DMS53 treated with DMSO at 0.1 percent for 48 hours (cell line): ENCODE measurements around the gene C1QTNF9B.

Experiments
- DNase-seq: peaks from one replicate; lab custom pipeline; 2025; ENCODE audit not compliant: unreplicated experiment; lab: John Stamatoyannopoulos, UW

The C1QTNF9B gene

DNA sequence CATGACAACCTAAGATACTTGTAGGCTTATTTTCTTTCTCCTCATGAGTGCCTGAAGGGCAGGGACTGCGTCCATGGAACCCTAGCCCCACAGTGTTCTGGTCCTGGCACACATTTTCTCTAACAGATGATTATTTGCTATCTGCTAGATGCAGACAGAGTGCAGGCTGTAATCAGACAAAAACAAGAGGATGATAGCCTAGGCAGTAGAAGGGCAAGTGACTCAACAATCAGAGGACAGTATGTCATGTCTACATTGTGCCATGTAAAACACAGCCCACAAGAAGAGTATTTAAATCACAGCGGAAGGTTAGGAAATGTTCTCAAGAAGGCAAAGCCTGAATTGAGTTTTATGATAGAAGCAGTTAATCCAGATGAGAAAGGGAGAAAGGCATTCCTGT is 37.4 kb downstream of the C1QTNF9B start:
- DNase-seq = no peak

DNA sequence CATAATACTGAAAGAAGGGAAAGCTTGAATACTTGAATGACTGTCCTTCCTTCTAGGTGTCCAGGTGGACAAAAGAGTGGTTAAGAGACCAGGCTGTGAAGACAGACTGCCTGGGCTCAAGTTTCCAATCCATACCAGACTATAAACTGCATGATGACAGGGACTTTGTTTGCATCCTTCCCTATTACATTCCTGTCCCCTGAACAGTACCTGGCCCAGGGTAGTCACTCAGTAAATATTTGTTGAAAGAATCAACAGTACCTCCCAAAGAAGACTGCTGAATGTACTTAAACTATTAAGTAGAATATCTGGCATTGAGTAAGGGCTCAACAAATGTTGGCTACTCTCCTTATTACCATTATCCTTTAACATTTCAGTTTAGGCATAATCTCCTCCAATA is 37.8 kb downstream of the C1QTNF9B start:
- DNase-seq = peak; percentile 45

DNA sequence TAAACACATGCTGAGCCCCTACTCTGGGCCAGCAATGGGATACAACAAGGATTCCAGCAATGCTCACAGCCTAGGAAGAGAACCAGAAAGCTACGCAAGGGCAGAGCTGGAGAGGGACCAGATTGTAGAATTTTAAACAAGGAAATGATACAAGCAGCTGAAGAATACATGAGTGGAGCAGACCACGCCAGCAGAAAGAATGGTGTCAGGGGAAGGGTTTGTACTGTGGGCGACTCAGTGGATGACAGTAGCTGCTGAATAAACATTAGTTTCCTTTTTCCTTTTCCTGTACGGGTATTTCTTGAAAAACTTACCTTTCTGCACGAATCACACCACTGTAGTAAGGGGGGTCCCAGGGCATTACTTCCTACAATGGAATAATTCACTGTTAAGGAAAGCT is 38.8 kb downstream of the C1QTNF9B start:
- no peak for DNase-seq

DNA sequence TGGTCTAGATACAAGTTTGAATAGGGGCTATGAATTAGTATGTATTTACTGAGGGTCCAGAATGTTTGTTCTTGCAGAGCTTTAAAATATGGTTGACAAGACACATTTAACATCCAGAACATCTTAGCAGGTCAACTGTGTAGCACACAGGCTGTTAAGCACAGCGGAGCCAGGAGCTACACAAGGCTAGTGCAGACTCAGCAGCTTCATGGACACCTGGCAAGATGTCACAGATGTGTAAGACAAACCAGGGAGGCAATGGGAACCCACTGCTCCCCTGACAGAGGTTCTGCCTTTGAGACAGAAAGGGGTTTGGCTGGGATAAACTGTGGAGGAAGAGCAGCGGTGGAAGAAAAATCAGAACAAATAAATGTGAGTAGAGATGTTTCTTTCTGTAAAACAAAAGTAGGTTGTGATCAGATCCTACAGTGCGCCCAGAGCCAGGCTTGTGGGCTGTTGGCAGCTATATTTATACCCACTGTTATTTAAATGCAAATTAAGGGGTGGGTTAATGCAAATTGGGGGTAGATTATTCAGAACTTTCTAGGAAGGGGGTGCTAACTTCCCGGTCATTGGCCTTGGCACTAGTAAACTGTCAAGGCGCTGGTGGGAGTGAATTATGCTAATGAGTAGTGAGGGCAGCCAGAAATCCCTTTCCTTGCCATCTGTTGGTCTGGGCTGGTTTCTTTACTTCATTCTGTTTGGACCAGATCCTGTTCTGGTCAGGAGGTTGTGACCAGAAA is 41.1 kb downstream of the C1QTNF9B start:
- DNase-seq = no peak

DNA sequence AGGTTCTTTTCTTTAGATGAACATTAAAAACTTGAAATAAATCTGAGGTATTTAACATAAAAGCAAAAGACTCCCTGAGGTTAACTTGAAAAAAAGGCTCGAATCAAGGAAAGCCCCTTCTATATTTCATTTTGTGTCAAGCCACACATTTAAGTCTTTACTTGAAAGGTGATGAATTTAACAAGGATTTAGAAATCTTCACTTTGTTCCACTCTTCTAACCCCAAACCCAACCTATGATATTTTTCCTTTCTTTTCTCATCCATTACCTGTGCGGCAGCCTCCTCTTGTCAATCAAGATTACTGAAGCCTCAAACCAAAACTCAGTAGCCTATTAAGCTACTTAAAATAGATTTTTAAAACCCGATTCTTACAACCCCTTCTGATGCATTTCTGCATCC is 41.9 kb downstream of the C1QTNF9B start:
- DNase-seq = no peak

DNA sequence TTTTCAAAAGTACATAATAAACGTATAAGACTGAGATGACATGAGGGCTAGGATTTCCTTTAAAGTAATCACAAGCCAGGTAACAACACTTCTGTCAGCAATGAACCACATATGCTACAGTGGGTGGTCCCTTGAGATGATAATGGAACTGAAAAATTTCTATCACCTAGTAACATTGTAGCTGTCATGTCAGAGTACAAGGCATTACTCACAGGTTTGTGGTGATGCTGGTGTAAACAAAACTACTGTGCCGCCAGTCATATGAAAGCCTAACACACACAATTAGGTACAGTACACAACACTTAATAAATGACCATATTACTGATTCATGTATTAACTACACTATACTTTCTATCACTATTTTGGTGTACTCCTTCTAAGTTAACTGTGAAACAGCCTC is 45.0 kb downstream of the C1QTNF9B start:
- DNase-seq = no peak

DNA sequence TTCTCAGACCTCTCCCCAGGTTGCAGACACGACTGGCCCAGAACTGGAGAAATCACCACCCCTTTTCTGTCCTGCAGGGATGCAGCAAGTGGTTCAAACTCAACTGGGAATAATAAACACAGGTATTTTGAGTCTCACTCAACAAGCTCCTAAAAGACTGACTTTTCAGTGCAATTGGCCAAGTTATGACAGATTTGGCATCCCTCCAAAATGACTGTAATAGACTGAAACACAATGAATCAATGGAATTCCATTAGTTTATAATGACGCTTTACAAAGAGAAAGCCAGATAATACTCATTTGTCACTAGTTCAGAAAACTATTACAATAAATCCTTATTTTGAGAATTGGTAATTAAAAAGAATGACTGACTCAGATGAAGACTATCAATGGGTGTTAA is 46.2 kb downstream of the C1QTNF9B start:
- DNase-seq = no peak

DNA sequence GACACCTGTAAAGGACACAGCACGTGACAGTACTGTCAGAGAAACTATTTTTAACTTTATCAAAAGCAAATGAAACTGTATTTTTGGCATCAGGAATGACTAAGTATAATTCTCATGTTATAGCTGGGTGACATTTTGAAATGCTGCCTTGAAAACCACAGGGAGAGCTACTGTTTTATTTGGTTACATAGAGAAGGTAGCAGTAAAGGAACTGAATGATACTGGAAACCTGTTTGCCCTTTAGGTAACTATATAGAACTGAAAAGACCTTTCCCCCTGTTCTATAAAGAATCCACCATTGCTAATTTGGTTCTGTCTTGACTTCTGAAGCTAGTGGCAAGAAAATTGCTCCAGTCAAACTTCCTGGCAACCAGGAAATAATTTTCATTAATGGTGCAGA is 47.2 kb downstream of the C1QTNF9B start:
- DNase-seq = no peak

DNA sequence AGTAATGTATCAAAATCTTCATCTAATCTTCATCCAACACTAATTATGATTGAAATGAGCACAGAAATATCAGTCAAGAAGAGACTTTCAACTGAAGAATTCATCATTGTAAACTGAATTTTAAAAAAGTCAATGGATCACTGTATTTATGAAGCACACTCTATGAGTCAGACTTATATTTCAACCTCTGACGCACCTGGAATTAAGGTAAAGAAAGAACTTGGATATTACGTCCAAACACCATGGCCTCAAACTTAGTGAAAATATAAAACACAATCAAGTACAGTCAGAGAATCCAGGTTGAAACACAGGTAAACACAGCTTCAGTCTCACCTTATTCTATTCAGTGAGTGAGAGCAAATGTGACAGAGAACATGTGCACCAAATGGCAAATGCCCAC is 47.6 kb downstream of the C1QTNF9B start:
- DNase-seq = no peak

DNA sequence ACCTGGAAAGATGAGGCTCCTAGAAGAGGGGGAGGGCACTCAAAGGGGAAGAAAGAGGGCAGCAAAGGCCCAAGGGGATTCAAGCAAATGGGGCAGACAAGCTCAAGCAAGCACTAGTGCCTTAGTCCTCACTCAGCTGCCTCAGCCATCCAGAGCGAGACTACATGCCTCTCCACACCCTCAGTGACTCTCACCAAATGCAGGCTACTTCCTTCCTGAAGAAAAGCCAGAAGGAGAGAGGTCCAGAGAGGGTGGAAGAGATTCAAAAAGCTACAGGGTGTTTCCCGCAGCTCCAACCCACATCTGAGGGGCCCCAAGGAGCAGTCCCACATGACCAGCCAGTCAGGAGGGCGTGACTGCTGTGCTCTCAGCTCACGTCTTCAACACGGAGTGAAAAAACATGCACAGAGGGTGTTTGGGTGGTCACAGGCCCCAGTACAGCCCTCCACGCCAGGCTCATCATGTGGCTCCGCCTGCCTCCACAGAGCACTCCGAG is 48.6 kb downstream of the C1QTNF9B start:
- DNase-seq = no peak

DNA sequence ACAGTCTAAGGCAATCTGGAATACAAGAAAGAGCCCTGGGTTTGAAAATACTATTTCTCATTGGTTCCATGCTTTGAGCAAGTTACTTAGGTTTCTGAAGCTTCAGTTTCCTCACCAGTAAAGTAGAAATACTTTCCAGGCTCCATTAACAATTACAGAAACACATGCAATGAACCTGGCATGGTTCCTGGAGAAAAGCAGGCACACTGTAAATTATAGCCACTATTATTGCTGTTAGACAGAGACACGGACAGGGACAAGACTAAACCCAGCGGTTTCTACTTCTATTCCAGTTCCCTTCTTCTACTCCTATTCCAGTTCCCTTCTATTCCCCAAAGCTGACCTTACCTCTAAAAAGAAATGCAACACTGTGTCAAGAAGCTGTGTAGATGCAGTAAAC is 49.3 kb downstream of the C1QTNF9B start:
- no peak for DNase-seq

DNA sequence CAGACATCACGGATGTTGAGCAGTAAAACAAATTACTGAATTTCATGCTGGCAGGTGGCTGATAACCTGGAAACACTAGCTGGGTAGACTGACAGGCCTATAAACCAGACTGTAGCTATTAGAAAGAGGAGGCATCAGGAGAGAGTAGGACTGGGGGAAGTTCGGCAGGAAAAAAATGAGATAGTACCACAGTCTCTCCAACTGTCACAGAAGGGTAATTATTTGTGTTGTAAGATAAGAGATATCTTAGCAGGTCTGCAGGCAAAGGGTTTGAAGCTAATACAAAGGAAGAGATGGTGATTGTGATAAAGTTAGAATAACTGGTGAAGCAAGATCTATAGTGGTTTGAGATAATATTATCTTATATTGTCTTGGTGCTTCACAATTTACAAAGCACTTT is 49.8 kb downstream of the C1QTNF9B start:
- no peak for DNase-seq

DNA sequence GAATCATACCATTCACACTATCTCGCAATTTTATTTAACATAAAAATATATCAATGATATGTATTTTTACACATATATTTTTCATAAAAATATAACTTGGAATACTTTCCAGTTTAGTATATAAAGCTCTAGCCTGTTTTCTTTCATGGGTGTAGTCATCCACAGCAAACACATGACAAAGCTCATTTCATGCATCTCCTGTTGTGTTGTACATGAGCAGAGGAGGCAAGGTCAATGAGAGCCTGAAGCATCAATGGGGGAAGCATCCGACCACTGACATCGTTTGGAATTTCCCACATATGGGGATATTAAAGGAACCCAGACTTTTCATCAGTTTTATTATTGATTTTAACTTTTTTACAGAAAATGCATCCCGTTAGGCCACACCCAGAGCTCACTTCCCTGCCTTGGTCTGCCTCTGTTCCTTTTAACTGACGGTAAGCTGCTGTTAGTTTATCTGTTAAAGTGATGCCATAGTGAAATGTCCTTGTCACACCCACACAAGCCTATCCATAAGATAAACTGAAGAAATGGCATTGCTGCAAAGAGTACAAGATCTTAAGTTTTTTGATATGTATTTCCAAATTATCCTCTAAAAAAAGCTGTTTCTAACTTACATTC is 52.1 kb downstream of the C1QTNF9B start:
- no peak for DNase-seq

DNA sequence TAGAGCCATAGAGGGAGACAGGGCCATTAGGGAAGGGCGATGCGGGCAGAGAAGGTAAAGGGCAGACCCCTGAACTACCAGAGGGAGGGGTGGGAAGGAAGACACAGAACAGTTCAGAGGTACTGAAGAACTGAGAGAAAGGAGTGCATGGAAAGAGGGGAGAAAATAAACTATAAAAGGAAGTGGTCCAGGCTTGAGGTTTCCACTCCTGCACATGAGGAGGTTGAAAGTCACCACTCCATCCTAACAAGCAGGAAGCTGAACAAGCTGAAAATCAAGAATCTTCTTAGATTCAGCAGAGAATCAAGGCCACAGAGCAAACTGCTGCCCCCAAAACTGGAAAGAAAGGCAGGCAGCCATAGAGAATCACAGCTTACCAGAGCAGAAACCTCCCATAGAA is 53.2 kb downstream of the C1QTNF9B start:
- DNase-seq = no peak

DNA sequence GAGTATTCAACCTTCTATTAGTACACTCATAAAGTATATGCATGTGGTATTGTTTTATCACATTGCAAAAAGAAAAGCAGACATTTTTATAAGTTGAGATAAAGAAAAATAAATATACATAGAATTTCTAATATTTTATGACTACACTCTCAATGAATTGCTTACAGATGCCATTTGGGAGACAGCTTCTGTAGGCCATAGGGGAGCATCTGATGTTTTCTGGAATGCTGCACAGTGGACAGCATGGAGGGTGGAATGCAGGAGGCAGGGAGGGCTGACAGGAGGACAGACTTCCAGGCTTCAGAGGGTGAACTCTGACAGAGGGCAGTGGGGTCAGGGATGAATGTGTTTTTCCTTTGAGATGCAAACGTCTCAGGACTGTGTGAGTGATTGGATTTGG is 53.9 kb downstream of the C1QTNF9B start:
- no peak for DNase-seq

DNA sequence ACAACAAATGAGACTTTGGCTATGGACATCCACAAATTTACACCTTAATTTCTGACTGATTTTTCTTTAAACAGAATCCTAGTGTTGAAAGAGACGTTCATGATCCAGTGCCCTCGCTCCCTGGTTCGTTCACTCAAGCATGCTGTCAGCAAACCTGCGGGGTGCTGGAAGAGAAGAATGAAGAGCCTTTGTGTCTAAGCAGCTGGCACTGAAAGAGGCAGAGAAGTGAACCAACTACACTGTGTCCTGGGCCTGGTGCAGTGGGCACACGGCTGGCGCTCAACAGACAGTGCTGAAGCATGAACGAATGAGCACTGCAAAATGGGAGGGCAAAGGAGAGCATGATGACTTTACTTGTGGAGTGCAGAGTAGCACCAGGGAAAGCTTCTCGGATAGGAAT is 54.9 kb downstream of the C1QTNF9B start:
- DNase-seq = no peak
